H1 (cell line): ENCODE results near the gene SNX32. TPM values are rescaled to one million over a fixed set of nuclear protein-coding genes. Genes with fewer than 3 reads are reported as not detected.

Experiments used
- ATF2 ChIP-seq: IDR thresholded peaks from 2 replicates; pipeline ENCODE4 v1.6.1; 2012; ENCODE audit warnings: low read length, inconsistent platforms
- CHD2 ChIP-seq: IDR thresholded peaks from 2 replicates; pipeline ENCODE4 v1.6.1; 2012; ENCODE audit warnings: low read length, improper control_type of control experiment
- FOSL1 ChIP-seq: IDR thresholded peaks from 2 replicates; pipeline ENCODE4 v1.6.1; 2011; ENCODE audit warnings: mild to moderate bottlenecking, low read depth, low read length, moderate library complexity; ENCODE audit not compliant: insufficient read depth
- GABPA ChIP-seq: IDR thresholded peaks from 2 replicates; pipeline ENCODE4 v1.6.1; 2011; ENCODE audit warnings: mild to moderate bottlenecking, low read length, moderate library complexity, borderline replicate concordance; ENCODE audit not compliant: insufficient read depth
- HDAC6 ChIP-seq: IDR thresholded peaks from one replicate; pipeline ENCODE4 v1.7.1; 2012; ENCODE audit warnings: low read depth, mild to moderate bottlenecking, inconsistent platforms, low read length, moderate library complexity
- KDM4A ChIP-seq: IDR thresholded peaks from one replicate; pipeline ENCODE4 v1.7.1; 2012; ENCODE audit warnings: low read depth, mild to moderate bottlenecking, moderate library complexity, low read length, inconsistent platforms; ENCODE audit not compliant: severe bottlenecking
- MAFK ChIP-seq: IDR thresholded peaks from 2 replicates; pipeline ENCODE4 v1.6.1; 2012; ENCODE audit warnings: low read depth, mild to moderate bottlenecking, improper control_type of control experiment, low read length
- NRF1 ChIP-seq: IDR thresholded peaks from 2 replicates; pipeline ENCODE4 v1.6.1; 2011; ENCODE audit warnings: mild to moderate bottlenecking, low read depth, low read length, improper control_type of control experiment
- POU5F1 ChIP-seq: IDR thresholded peaks from 2 replicates; pipeline ENCODE4 v1.6.1; 2011; ENCODE audit warnings: low read depth, mild to moderate bottlenecking, low read length, moderate library complexity
- RAD21 ChIP-seq, 2 experiments: IDR thresholded peaks in 1 of 2; conservative IDR thresholded peaks in 1 of 2; 2 replicates each; pipeline ENCODE4 v1.6.1; 2011; ENCODE audit warnings: low read depth in 2 of 2, low read length in 2 of 2, improper control_type of control experiment in 1 of 2, inconsistent platforms in 1 of 2, mild to moderate bottlenecking in 1 of 2, moderate library complexity in 1 of 2
- RBBP5 ChIP-seq: IDR thresholded peaks from 2 replicates; pipeline ENCODE4 v1.7.1; 2012; ENCODE audit warnings: low read depth, mild to moderate bottlenecking, inconsistent platforms, low read length, moderate library complexity, borderline replicate concordance
- RFX5 ChIP-seq: IDR thresholded peaks from 2 replicates; pipeline ENCODE4 v1.6.1; 2011; ENCODE audit warnings: low read depth, low read length, improper control_type of control experiment, borderline replicate concordance
- RNF2 ChIP-seq: fragments of 200-900, 300-1000 bp; sonication (generic); IDR thresholded peaks from 2 replicates; pipeline ENCODE4 v1.7.1; 2016; ENCODE audit warnings: borderline replicate concordance, low read depth, mild to moderate bottlenecking, antibody characterized with exemption, low read length; ENCODE audit not compliant: poor library complexity, severe bottlenecking; ENCODE audit errors: missing control alignments
- SIN3A ChIP-seq, 2 experiments: IDR thresholded peaks in 1 of 2; conservative IDR thresholded peaks in 1 of 2; 2 replicates each; pipeline ENCODE4 v1.6.1; 2011 to 2012; ENCODE audit warnings: low read length in 2 of 2, improper control_type of control experiment in 1 of 2, low read depth in 1 of 2, mild to moderate bottlenecking in 1 of 2
- SP4 ChIP-seq: IDR thresholded peaks from 2 replicates; pipeline ENCODE4 v1.6.1; 2012; ENCODE audit warnings: low read length, inconsistent platforms
- SRF ChIP-seq: IDR thresholded peaks from 2 replicates; pipeline ENCODE4 v1.6.1; 2011; ENCODE audit warnings: mild to moderate bottlenecking, low read depth, low read length, moderate library complexity
- SUZ12 ChIP-seq: fragments of 200-600 bp; sonication (generic); IDR thresholded peaks from 2 replicates; pipeline ENCODE4 v1.6.1; 2012; ENCODE audit warnings: mild to moderate bottlenecking, inconsistent platforms, low read length, moderate library complexity, mixed read lengths
- TAF1 ChIP-seq: IDR thresholded peaks from 2 replicates; pipeline ENCODE4 v1.6.1; 2011; ENCODE audit warnings: mild to moderate bottlenecking, low read depth, low read length
- TAF7 ChIP-seq: optimal IDR thresholded peaks from 2 replicates; pipeline ENCODE3; 2011; ENCODE audit warnings: low read depth, mild to moderate bottlenecking, inconsistent platforms, low read length, moderate library complexity, borderline replicate concordance
- TEAD4 ChIP-seq: IDR thresholded peaks from 2 replicates; pipeline ENCODE4 v1.6.1; 2012; ENCODE audit warnings: low read depth, low read length, inconsistent platforms, mixed read lengths
- polyA plus RNA-seq, 7 experiments: library from polyadenylated mRNA; depleted of rRNA in 3 of 7; stranded (reverse) in 5 of 7; unstranded in 2 of 7; fragments of >200 nt in 5 of 7; fragments of 200-250 nt in 2 of 7; gene quantifications; 1 replicate in 5 of 7; 2 replicates in 1 of 7; 4 replicates in 1 of 7; pipeline versions ENCODE4 v1.2.1 to v1.2.3, GENCODE V29; 2011 to 2013; ENCODE audit warnings: missing spikeins in 2 of 7, mixed read lengths in 2 of 7
- total RNA-seq: library from RNA; stranded (reverse); fragmentation: NEBNext Ultra II Directional; extraction: Animal tissue kit (Norgen Biotek cat#: 25700); gene quantifications from 2 replicates; pipeline ENCODE4 v1.2.1, GENCODE V29; 2021

Gene SNX32
- total and polyA plus RNA-seq, 2 of the 8 experiments (the other 6 are each of a cell fraction or from before 2014, with no cell fraction given), result 0.76 to 2.2 TPM

DNA sequence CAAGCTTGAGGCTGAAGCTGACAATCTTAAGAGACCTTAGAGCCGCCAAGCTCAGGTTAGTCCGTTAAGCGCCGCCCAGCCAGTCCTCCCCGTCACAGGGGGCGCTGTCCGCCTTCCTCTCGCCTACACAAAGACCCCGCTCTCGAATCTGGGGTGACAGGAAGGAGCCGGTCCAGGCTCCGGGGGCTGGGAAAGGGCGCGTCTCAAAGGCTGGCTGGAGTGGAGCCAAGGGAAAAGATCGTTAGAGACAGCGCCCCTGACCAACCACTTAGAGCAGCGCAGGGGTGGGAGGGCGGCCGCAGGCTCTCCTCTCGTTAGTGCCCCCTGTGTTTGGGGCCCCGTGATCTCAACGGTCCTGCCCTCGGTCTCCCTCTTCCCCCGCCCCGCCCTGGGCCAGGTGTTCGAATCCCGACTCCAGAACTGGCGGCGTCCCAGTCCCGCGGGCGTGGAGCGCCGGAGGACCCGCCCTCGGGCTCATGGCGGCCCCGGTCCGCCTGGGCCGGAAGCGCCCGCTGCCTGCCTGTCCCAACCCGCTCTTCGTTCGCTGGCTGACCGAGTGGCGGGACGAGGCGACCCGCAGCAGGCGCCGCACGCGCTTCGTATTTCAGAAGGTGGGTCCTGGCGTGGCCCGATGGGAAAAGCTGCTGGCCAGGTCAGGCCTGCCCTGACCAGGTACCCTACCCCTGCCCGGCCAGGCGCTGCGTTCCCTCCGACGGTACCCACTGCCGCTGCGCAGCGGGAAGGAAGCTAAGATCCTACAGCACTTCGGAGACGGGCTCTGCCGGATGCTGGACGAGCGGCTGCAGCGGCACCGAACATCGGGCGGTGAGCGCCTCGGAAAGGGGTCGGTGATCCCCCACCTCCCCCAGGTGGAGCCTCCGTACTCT is 26.8 kb downstream of the SNX32 start, which contains the start of gene MUS81 (continued):
- TF ChIP-seq RNF2 (no peak), NRF1 (no peak), FOSL1 (no peak), CHD2 (0 out of 2 replicates have a peak, but pooled peaks have one; percentile 5), MAFK (no peak), RBBP5 (peak; percentile 3; the same call in 1 of the 2 replicates), SRF (0 out of 2 replicates have a peak, but pooled peaks have one; percentile 17), KDM4A (peak; percentile 36), ATF2 (no peak; the same call in 1 of the 2 replicates), SUZ12 (no peak), GABPA (peak; percentile 74; the same call in 1 of the 2 replicates), TAF7 (peak; percentile 93), POU5F1 (no peak), RFX5 (no peak), SIN3A (conservative IDR thresholded peaks at IDR 0.05 in 1 of 2, IDR thresholded peaks at IDR 0.05 in 1 of 2; ENCODE audit: low read depth in 1 of 2, low read length in 2 of 2) (peak; percentile 88 to 90; a peak in 3 of 4 replicates), RAD21 (IDR thresholded peaks at IDR 0.05 in 1 of 2, conservative IDR thresholded peaks at IDR 0.05 in 1 of 2; ENCODE audit: low read depth in 2 of 2, low read length in 2 of 2) (peak in 1 of 2 experiments; percentile 37; a peak in 2 of 4 replicates), SP4 (peak; percentile 87), TEAD4 (no peak), HDAC6 (no peak), TAF1 (peak; percentile 84)
